IPS DF 4.7 (cell line): ENCODE data around the gene TSPEAR.
"Not testable (repeated sequence)": the region's sequence is repeated elsewhere in the genome, so short reads cannot be mapped to it uniquely, and the experiment has no call there.

ENCODE experiments used
- DNase-seq: peaks from one replicate; pipeline ENCODE4 v3.0.0-alpha.2; 2013; ENCODE audit warnings: low spot score; ENCODE audit errors: extremely low read depth

TSPEAR gene

GRCh38 chr21:44508711-44509445 is 202.5 kb downstream of the TSPEAR start:
- no peak for DNase-seq

GRCh38 chr21:44508426-44508710 is 203.0 kb downstream of the TSPEAR start:
- no peak for DNase-seq

- DNase-seq, result no peak
Measured at GRCh38 chr21:44507673-44508425, 203.5 kb downstream of the TSPEAR start.

GRCh38 chr21:44506279-44507255 is 204.8 kb downstream of the TSPEAR start:
- no peak for DNase-seq

GRCh38 chr21:44505673-44506278 is 205.6 kb downstream of the TSPEAR start:
- no peak for DNase-seq

- no peak for DNase-seq
Measured at GRCh38 chr21:44503901-44504399, 207.4 kb downstream of the TSPEAR start.

GRCh38 chr21:44503006-44503889 is 208.1 kb downstream of the TSPEAR start:
- DNase-seq, result not testable (repeated sequence)

GRCh38 chr21:44502171-44502958 is 209.0 kb downstream of the TSPEAR start:
- no peak for DNase-seq

- no peak for DNase-seq
Measured at GRCh38 chr21:44500111-44500510, 211.3 kb downstream of the TSPEAR start.

GRCh38 chr21:44499631-44500030 is 211.7 kb downstream of the TSPEAR start:
- no peak for DNase-seq

GRCh38 chr21:44499211-44499560 is 212.2 kb downstream of the TSPEAR start:
- no peak for DNase-seq

GRCh38 chr21:44498280-44499210 is 212.8 kb downstream of the TSPEAR start:
- no peak for DNase-seq

GRCh38 chr21:44497703-44498126 is 213.7 kb downstream of the TSPEAR start:
- no peak for DNase-seq

GRCh38 chr21:44496564-44497550 is 214.5 kb downstream of the TSPEAR start:
- no peak for DNase-seq

GRCh38 chr21:44495611-44496563 is 215.5 kb downstream of the TSPEAR start:
- no peak for DNase-seq

- no peak for DNase-seq
Measured at GRCh38 chr21:44494956-44495355, 216.4 kb downstream of the TSPEAR start.
